ENCODE measurements around the gene TSPAN31. TPM values are rescaled to one million over a fixed set of nuclear protein-coding genes. Genes with fewer than 3 reads are reported as not detected.
A peak's percentile ranks its signal among the peaks of the same experiment; 100 is the strongest.

The TSPAN31 gene
- total and polyA plus RNA-seq, 9 of the 15 experiments (the other 6 are each of a cell fraction or from before 2014, with no cell fraction given), result 11.3 to 26.4 (median 14.3) TPM

DNA sequence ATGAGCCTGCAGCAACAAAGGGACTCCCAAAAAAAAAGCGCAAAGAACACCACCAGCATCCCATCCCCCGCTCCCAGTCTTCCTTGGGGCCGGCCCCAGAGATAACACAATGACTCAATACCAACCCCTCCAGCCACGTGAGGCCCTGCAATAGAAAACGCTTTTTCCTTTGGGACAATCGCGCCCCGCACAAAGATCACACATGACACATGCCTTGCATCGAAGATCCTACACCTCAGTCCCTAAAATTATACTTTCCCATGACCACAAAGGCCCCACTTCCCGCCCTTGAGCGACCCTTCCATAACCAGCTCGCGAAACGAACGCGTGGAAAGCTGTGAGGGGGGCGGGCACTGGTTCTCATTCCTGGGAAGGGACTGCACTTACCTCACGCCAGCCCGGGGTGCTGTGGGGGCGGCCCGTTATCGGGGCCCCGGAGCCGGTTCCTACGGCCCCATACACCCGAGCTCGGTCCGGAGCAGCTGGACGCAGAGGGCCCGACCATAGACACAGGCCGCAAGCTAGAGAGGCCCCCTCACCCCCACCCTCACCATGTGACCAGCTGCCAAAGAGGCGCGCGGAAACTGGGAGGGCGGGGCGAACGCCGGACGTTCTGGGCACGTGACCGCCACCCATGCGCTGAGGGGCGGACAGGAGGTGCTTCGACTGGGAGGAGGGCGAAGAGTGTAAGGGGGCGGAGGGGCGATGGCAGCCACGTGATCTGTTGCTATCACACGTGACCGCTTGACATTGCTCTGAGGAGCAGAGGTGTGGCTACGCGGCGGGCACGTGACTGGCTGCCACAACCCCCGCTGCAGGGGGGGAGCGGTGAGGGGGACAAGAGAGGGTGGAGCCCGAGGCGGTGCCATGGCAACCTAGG lies 7.2 kb downstream of the TSPAN31 start, which contains the start of gene CDK4 (continued):
- TF ChIP-seq, protein P1, sequence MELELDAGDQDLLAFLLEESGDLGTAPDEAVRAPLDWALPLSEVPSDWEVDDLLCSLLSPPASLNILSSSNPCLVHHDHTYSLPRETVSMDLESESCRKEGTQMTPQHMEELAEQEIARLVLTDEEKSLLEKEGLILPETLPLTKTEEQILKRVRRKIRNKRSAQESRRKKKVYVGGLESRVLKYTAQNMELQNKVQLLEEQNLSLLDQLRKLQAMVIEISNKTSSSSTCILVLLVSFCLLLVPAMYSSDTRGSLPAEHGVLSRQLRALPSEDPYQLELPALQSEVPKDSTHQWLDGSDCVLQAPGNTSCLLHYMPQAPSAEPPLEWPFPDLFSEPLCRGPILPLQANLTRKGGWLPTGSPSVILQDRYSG (tag; conservative IDR thresholded peaks at IDR 0.05; ENCODE audit: low read depth), result no peak
- peak; percentile 83 for TF ChIP-seq SREBF1 (IDR thresholded peaks at IDR 0.05; ENCODE audit: borderline replicate concordance, low read depth, low read length)
- TF ChIP-seq, protein P2, sequence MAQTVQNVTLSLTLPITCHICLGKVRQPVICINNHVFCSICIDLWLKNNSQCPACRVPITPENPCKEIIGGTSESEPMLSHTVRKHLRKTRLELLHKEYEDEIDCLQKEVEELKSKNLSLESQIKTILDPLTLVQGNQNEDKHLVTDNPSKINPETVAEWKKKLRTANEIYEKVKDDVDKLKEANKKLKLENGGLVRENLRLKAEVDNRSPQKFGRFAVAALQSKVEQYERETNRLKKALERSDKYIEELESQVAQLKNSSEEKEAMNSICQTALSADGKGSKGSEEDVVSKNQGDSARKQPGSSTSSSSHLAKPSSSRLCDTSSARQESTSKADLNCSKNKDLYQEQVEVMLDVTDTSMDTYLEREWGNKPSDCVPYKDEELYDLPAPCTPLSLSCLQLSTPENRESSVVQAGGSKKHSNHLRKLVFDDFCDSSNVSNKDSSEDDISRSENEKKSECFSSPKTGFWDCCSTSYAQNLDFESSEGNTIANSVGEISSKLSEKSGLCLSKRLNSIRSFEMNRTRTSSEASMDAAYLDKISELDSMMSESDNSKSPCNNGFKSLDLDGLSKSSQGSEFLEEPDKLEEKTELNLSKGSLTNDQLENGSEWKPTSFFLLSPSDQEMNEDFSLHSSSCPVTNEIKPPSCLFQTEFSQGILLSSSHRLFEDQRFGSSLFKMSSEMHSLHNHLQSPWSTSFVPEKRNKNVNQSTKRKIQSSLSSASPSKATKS (CRISPR knock-in tag; IDR thresholded peaks at IDR 0.05), result no peak
- TF ChIP-seq ZNF224 (CRISPR knock-in tag; IDR thresholded peaks at IDR 0.05), result no peak
- TF ChIP-seq, protein P3, sequence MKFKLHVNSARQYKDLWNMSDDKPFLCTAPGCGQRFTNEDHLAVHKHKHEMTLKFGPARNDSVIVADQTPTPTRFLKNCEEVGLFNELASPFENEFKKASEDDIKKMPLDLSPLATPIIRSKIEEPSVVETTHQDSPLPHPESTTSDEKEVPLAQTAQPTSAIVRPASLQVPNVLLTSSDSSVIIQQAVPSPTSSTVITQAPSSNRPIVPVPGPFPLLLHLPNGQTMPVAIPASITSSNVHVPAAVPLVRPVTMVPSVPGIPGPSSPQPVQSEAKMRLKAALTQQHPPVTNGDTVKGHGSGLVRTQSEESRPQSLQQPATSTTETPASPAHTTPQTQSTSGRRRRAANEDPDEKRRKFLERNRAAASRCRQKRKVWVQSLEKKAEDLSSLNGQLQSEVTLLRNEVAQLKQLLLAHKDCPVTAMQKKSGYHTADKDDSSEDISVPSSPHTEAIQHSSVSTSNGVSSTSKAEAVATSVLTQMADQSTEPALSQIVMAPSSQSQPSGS (CRISPR knock-in tag; IDR thresholded peaks at IDR 0.05), result no peak
- TF ChIP-seq NELFE (IDR thresholded peaks at IDR 0.05; ENCODE audit: insufficient read depth, insufficient read length), result no peak
- no peak for TF ChIP-seq SMARCA5 (IDR thresholded peaks at IDR 0.05)
- no peak for TF ChIP-seq TCFL5 (CRISPR knock-in tag; conservative IDR thresholded peaks at IDR 0.05)
- peak in 1 of 2 experiments; percentile 28; a peak in 1 of 4 replicates for TF ChIP-seq KDM1A (IDR thresholded peaks at IDR 0.05)
- peak; percentile 99 for TF ChIP-seq RBFOX2 (IDR thresholded peaks at IDR 0.05; ENCODE audit: low read depth, low read length)
- peak; percentile 44; the same call in 1 of the 2 replicates for TF ChIP-seq NR4A1 (CRISPR knock-in tag; IDR thresholded peaks at IDR 0.05)
- peak; percentile 65; the same call in 1 of the 2 replicates for TF ChIP-seq NR4A1 (tag; IDR thresholded peaks at IDR 0.05)
- TF ChIP-seq FIP1L1 (IDR thresholded peaks at IDR 0.05; ENCODE audit: low read depth, low read length, poor library complexity, severe bottlenecking), result peak; percentile 76
- no peak for TF ChIP-seq ZNF232 (CRISPR knock-in tag; IDR thresholded peaks at IDR 0.05)
- peak; percentile 74 to 76 for TF ChIP-seq SIN3A (IDR thresholded peaks at IDR 0.05; ENCODE audit: borderline replicate concordance in 2 of 2, control insufficient read depth in 1 of 2, low read depth in 2 of 2, low read length in 2 of 2)
- no peak for TF ChIP-seq SIRT6 (IDR thresholded peaks at IDR 0.05; ENCODE audit: low read depth, low read length)
- no peak for TF ChIP-seq HIVEP1 (CRISPR knock-in tag; IDR thresholded peaks at IDR 0.05)
- TF ChIP-seq SP2 (IDR thresholded peaks at IDR 0.05; ENCODE audit: extremely low read depth, low read depth, low read length, poor library complexity, severe bottlenecking), result peak; percentile 52
- TF ChIP-seq, protein P4, sequence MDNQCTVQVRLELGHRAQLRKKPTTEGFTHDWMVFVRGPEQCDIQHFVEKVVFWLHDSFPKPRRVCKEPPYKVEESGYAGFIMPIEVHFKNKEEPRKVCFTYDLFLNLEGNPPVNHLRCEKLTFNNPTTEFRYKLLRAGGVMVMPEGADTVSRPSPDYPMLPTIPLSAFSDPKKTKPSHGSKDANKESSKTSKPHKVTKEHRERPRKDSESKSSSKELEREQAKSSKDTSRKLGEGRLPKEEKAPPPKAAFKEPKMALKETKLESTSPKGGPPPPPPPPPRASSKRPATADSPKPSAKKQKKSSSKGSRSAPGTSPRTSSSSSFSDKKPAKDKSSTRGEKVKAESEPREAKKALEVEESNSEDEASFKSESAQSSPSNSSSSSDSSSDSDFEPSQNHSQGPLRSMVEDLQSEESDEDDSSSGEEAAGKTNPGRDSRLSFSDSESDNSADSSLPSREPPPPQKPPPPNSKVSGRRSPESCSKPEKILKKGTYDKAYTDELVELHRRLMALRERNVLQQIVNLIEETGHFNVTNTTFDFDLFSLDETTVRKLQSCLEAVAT (IDR thresholded peaks at IDR 0.05), result peak; percentile 41 to 73; a peak in 3 of 4 replicates
- 0 out of 2 replicates have a peak, but pooled peaks have one; percentile 47 for TF ChIP-seq NFATC3 (IDR thresholded peaks at IDR 0.05)
- no peak for TF ChIP-seq DNMT1 (IDR thresholded peaks at IDR 0.05)
- no peak for TF ChIP-seq IRF2 (CRISPR knock-in tag; IDR thresholded peaks at IDR 0.05)

Data from K562 (cell line).